GM18517 (cell line): ENCODE measurements around the gene TAS1R2.
"Not testable (repeated sequence)": the region's sequence is repeated elsewhere in the genome, so short reads cannot be mapped to it uniquely, and the experiment has no call there.

Experiments
- ATAC-seq: cut with Tn5 transposase; IDR thresholded peaks from one replicate; pipeline ENCODE4 v1.9.1; 2021; ENCODE audit warnings: mild to moderate bottlenecking, moderate library complexity; ENCODE audit not compliant: unreplicated experiment

The TAS1R2 gene

DNA sequence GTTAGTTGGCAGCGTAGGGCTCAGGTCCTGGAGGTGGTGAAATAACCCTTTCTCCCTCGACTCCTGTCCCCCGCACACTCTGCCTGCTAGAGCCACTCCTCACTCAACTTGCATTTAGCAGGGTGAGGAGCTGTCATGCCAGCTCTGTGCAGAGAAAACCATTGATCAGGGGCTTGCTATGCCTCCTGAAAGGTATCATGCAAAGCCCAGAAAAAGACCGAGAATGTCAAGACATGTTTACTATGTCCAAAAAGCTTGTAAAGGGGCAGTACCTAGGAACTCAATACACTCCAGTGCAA lies 24.9 kb upstream of the TAS1R2 start:
- ATAC-seq, result no peak

DNA sequence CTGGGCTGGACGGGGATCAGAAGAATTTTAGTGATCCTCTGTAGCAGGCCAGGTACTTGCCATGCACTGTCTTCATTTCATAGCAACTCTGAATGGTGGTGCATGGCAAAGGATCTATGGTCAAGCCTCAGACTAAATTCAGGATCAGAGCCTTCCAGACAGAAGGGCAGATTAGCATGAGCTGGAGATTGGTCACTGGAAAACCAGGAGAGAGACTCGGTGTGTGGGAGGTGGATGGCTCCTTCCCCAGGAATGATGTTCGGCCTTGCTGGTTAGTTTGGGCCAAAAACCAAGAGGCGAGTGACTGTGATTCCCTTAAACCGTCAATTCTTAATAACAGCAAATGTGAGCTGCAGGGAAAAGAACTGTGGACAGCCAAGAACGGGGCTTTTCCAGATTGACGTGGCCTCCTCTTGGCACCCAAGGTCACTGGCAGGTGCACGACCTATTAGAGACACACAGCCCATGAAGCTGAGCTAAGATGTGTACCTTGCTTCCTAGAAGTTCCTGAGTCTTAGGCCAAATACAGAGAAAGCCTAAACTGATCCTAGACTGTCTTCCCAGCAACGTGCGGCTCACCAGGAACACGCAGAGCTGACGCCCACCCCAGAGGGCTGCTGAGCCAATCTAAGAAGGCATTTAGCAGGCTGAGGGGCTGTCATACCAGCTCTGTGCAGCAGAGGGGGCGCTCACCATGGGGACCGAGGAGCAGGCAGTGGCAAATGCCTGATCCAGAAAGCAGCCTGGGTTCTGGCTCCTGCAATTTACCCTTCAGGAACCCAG lies 24.4 kb upstream of the TAS1R2 start:
- no peak for ATAC-seq

DNA sequence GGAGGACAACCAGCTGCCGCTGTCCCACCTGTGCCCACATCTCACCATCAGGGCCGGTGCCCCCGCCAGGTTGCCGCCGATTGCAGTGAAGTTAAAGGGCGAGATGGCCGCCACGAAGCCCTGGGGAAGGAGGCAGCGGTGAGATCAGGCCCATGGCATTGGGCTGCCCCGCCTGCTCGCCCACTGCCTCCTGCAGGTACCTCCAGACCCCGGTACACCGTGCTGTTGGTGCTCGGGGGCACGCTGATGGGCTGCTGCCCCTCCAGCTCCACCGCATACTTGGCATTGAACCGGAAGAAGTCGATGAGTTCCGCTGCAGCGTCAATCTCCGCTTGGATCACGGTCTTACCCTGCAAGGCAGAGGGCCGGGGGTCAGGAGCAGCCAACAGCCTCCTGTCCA lies 23.6 kb upstream of the TAS1R2 start:
- no peak for ATAC-seq

DNA sequence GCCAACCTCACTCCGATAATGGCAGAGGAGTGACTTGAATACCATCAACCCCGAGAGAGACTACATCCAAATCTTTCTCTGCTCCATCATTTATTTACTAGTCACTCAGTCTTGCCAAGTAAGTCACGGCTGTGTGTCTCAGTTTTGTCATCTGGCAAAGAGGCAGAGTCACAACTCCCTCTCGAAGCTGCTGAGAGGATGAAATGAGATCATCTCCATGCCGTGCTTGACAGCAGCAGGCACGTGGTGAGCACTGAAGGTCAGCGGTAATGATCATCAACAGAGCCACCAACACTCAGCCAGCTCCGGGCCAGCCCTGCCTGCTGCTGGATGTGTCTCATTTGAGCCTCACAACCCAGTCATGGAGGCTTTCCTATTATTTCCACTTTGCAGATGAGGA lies 23.0 kb upstream of the TAS1R2 start:
- ATAC-seq, result no peak

DNA sequence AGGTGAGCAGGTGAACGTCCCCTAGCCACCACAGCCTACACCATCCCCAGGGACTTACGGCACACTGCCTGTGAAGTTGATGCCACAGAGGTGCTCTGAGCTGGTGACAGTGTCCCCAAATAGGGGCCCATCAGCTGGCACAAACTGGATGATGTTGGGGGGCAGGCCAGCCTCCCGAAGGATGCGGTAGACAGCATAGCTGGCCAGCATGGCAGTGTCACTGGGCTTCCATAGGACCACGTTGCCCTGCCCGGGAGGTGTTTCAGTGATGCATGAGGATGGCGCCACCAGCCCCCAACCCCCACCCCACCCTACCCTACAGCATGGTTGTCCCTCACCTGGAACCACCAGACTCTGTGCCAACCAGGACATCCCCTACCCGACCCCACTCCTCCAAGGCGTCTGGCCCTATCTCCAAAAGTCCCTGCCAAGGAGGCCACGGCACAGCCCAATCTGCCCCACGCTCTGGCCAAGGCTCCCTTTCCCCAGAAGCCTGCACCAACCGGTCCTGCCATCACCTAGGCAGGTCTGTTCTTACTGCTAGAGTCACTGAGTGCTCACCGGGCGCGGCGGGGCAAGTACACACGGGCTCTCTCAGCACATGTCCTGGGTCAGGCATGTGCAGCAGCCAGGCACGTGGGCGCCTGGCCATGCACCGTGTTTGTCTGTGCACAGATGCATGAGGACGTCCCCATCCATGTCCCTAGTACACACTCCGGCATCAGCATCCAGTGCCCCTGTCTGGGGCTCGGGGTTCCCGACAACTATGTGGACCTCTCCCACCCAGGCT lies 22.4 kb upstream of the TAS1R2 start:
- ATAC-seq, result no peak

DNA sequence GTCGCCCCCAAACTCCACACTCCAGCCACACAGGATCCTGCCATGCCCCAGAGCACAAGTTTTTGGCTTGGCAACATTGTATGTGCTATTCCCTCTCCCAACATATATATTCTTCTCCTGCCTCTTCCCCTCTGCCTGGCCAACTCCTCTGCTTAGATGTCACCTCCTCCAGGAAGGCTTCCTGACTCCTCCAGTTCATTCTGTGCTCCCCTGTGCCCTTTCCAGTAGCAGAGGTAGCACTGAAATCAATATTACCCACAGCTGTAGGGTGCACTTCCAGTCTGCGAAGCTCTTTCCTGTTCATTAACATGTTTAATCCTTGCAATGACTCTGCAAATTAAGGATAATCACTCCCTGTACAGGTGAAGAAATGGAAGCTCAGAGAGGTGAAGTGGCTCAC lies 21.7 kb upstream of the TAS1R2 start:
- no peak for ATAC-seq

DNA sequence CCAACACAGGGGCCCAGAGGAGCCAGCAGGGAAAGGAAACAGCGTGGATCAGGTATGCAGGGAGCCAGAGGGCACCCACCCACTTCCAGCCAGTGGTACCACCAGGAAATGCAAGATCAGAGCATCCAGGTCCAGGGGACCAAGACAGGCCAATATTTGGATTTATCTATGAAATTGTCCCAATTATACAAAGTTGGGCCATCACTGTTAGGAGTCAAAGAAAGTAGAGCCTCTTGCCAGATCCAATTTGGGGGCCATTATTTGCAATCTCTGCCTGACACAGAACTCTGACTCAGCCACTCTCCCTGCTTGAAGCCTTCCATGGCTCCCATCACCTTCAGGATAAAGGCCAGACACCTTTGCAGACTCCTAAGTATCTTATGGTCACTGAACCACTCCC lies 21.1 kb upstream of the TAS1R2 start:
- no peak for ATAC-seq

DNA sequence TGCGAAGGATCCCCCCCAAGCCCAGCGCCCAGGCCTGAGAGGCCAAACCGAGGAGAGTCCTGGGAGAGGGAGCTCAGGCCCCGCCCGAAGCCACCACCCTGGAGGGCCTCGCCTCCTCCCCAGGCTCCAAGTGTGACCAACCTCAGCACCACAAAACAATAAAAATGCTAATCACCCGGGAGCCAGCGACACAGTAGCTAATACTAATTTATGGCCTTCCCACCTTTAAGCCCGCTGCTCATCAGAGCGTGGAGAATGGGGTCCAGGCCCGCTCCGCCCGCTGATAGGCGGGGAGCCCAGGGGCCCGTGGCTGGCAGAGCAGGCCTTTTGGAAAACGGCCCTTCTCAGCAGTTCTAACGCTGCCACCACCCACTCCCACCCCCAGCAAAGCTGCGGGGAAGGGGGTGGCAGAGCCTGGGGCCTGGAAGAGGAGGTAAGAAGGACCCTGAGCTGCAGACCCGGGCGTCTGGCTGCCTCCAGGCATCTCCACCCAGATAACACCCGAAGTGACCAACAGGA lies 20.4 kb upstream of the TAS1R2 start:
- no peak for ATAC-seq

DNA sequence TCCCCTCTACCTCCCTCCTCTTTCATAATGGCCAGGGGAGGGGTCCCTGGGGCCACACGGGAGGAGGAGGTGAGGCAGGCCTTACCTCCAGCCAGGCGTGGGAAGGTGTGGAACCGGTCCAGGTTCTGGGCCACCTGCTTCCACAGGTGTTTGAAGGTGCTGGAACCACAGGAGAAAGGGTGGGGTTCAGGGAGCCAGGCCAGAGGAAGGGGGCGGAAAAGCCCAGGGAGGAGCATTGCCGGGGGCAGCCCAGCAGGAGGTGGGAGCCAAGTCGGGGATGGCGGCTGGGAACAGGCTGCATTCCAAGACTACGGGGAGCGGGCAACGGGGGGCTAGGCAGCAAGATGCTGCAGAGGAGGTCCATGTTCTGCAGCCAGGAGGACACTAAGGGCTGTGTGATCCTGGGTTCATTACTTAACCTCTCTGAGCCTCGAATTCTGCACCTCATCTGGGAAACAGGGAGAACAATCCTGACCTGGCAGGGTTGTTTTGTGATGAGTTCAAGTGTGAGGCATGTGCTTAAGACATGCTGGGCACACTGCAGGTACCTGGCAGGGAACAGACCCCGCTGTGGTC lies 19.8 kb upstream of the TAS1R2 start:
- ATAC-seq, result no peak

DNA sequence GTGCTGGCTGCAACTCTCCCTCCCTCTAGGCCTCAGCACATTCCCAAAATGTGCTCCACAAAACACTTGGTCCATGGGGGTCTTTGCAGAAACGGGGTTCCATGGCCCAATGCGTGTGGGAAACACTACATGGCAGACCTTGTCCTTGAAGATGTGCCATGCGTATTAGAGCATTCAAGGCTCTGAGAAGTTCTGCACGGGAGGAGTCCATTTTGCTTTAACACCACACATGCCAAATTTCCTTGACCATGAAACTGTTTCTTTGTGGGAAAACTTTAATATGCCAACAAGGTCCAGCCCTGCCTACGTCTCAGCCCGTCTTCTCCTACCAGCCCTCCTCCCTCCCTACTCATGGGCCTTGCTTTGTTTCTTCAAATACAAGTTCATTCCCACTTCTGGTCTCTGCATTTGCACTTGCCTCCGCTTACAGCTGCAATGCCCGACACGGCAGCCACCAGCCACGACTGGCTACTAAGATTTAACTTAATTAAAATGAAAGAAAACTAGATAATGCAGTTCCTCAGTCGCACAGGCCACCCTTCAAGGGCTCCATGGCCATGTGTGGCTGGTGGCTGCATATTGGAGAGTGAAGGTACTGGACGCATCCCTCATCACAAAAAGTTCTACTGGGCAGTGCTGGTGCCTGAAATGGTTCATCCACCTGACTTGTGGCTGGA lies 19.2 kb upstream of the TAS1R2 start:
- no peak for ATAC-seq

DNA sequence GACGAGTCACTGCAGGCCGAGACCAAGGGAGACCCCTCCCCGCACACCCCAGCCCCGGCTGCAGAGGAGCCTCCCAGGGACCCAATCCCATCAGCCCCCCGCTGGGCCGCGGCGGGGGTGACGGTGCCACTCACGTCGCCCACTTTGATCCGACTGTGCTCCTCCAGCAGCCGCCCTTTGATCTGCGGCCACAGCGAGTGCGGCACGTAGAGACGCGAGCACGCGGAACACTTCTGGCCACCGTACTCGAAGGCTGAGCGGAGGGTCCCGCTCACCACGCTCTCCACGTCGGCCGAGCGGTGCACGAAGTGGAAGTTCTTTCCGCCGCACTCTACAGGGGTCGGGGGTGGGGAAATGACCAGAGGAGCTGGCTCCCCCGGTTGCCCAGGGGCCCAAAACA lies 17.8 kb upstream of the TAS1R2 start:
- no peak for ATAC-seq

DNA sequence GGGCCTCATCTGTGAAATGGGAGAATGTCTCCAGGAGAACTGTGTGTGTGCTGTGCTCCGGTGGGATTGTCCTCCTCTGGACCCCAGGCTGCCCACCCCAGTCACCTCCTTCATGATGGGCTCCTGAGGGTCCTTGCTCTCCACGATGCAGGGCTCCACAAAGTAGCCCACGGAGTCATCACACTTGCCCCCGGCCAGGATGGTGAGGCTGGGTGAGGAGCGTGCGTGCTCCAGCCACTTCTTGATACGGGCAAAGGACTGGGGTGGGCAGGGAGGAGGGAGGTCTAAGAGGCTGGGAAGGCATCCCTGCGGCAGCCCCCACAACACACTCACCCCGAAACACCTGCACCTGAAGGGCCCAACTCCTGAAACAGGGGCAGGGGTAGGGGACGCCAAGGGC lies 16.8 kb upstream of the TAS1R2 start:
- ATAC-seq, result no peak

DNA sequence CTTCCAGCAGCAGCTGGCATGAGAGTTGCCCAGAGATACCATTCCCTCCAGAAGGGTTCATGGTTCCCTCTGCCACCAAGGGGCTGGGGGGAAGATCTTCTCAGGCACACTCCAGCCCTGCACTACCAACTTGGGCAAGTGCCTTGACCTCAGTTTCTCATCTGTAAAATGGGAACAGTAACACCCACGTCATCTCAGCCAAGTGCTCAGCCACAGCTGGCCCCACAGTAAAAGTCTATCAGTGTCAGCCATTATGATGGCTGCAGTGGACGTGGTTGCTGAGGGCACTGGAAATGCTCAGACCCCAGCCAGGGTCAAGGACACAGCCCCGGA lies 16.3 kb upstream of the TAS1R2 start:
- no peak for ATAC-seq

DNA sequence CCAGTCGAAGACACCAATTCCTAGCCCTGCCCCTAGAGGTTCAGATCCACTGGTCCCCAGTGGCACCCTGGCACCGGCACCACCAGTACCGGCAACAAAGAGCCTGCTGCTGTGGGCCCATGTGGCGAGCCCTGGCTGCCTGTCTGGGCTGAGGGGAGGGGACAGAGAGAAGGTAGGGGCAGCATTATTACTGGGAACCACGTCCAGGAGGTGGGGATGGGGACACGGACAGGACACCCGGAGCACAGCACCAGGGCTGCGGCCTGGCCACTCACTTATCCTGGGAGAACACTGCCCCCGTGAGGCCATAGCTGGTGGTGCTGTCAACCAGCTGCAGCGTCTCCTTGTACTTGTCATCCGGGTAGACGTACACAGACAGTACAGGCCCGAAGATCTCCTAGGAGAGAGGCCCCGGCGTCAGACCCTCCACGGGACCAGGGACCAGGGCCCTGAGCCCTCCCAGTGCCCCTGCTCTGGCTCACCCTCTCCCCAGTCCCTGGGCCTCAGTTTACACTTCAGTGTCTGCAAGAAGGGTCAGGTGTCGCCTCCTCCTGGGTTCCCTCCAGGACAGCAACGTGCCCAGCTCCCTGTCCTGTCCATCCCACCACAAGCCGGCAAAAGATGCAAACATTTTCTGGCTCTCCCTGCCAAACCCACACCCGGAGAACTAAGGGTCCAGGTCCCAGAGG lies 15.8 kb upstream of the TAS1R2 start:
- no peak for ATAC-seq

DNA sequence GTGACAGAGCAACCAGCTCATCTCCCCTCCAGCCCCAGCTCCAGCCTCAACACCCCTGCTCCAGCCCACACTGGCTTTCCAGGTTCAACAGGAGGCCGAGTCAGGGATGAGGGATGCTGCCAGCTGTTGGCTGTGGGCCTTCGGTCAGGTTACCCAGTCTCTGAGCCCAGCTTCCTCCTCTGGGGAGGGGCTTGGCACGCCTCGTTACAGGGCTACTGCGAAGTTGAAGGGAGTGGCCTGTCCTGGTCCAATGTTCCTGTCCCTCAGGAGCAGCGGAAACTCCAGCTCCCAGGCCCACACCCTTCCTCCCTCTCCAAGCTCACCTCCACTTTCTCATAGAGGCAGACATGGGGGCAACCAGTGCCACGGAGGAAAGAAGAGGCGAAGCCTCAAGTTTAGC lies 15.1 kb upstream of the TAS1R2 start:
- no peak for ATAC-seq

DNA sequence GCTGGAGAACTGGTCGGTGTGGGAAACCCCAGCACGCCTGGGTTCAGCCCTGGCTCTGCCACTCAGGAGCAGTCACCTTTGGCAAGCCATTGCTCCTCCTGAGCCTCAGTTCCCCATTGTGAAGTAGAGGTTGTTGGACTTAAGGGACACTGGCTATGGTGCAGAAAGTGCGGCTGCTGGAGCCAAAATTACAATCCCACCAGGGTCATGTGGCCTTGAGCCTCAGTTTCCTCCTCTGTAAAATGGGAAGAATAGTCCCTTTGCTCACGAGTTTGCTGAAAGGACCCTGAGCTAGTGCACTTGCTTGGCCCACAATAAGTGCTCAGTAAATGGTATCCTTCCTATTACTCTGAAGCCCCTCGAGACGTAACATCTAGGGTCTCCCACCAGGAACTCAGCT lies 14.6 kb upstream of the TAS1R2 start:
- no peak for ATAC-seq

DNA sequence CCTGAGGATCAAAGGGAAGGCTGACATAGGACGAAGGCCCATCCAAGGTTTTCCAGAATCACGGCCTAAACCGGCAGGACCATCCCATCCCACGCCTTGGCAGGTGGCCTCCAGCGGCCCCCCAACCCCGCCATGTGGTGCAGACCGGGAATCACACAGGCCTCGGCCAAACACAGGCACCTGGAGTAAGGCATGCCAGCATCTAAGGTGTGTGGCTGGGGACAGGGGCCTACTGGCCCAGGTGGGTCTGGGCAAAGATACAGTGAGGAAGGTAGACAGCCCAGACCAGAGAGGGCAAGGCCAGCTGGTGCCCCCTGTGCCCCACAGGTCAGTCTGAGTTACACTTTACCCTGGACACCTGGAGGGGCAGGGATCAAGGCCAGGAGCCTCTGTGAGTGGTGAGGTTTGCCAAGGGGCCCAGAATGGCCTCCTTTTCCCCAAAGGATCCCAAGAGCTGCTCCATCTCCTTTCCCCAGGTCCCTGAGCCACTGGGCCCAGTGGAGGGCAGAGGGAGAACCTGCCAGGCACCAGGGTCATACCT lies 12.7 kb upstream of the TAS1R2 start:
- no peak for ATAC-seq

DNA sequence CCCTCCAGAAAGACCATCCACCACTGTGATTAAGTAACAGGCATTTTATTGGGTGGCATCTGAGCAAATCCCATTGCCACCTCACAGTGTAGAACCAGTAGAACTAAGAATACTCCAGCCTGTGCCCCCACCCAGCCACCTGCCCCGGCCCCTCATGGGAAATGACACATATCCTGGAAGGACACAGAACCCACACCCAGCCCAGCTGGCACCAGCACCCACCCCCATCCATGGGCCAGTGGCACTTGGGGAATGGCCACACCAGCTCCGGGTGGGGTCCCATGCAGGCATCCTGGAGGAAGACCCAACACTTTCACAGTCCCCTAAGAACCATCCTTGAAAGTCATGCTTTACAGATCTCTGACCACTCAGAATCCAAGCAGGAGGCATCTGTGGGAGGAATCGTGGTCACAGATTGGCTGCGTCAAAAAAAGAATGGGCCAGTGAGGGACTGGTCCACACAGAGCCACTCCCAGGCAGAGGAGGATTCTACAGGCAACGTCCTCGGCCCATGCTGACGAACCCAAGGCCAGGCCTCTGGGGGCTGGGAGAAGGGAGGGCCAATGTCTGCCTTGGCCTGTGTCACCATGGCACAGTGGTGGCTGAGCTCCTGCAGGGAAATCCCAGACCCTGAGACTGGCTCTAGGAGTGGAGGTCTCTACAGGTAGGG lies 12.1 kb upstream of the TAS1R2 start:
- ATAC-seq, result no peak

DNA sequence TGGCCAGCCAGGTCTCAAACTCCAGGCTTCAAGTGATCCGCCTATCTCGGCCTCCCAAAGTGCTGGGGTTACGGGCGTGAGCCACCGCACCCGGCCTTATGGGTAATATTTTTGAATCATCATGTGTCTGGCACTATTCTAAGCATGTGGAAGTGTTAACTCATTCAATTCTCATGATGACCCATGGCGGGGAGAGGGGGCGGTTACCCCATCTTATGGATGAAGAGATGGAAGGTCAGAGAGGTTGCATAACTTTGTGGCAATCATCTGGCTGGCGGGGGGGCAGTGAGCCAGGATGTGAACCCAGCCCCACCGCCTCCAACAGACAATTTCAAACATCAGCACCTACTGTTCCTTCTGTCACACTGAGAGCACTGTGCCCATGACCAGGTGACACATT lies 11.5 kb upstream of the TAS1R2 start:
- no peak for ATAC-seq

DNA sequence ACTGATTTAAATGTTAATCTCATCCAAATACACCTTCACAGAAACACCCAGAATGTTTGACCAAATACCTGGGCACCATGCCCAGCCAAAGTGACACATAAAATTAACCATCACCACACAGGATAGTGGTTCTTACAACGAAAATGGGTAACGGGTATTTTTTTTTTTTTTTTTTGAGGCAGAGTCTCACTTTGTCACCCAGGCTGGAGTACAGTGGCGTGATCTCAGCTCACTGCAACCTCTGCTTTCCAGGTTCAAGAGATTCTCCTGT lies 11.1 kb upstream of the TAS1R2 start:
- not testable (repeated sequence) for ATAC-seq
